GM11168 (cell line): ENCODE data around the gene LEMD1.

Experiments used
- in situ Hi-C: fragments of 300-500 bp; cut with MboI; formaldehyde crosslinking; loops from one replicate; pipeline ENCODE4 v1.12.0; 2022; ENCODE audit warnings: low sequenced_read_pairs; ENCODE audit not compliant: unreplicated experiment

The LEMD1 gene

DNA sequence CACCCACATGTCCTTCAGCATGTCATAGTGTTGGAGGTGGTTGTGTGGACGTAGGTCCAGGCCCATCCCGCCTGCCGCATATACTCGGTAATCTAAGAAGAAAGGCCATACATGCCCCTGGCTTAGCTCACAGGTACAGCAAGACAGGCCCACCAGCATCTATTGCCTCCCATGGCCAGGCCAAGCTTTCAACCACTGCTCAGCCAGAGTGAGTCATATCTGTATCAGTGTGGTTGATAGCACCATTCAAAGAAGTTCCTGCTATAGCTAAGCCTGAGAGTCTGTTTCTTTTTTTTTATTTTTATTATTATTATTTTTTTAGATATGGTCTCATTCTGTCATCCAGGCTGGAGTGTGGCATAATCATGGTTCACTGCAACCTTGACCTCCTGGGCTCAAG lies 82.1 kb downstream of the LEMD1 start:
- in situ Hi-C loops, result no loop called here

DNA sequence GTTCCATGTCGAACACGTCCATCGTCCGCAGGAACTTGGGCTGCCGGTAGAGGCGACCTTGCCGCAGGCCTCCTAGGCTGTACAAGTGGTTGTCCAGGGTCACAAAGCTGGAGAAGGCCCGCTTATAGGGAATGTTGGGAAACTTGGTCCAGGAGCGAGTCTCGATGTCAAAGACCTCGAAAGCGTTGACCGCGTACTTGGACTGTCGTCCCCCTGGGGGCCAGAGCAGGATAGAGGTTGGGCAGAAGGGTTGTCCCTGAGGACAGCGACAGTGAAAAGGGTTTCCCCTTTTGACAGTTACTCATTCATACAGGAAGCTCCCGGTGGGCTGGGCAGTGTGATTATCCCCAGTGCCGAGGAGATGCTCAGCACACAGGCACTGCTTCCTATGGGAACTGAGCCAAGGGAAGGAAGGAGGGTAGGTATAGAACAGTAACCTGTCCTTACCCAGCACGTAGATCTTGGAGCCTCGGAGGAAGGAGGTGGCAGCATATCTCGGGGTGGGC lies 82.6 kb downstream of the LEMD1 start:
- in situ Hi-C loops, result no loop called here

DNA sequence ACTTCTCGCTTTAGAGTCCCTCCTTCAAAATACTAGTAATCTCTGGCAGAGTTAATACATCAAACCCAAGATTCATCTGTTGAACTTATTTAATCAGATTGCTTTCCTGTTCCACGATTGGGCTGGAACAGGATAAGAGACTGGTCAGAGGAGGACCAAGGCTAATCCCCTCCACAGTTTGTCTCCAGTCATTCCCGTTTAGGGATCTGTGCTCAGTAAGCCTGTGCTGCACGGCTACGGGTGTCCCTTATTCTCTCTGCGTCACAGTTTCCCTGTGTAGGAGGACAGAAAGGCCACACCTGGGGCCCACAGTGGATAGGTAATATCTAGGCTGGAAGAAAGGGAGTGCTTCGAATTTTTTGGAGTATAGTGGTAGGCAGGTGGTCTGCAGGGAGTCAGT lies 83.8 kb downstream of the LEMD1 start:
- in situ Hi-C loops, result no loop called here

DNA sequence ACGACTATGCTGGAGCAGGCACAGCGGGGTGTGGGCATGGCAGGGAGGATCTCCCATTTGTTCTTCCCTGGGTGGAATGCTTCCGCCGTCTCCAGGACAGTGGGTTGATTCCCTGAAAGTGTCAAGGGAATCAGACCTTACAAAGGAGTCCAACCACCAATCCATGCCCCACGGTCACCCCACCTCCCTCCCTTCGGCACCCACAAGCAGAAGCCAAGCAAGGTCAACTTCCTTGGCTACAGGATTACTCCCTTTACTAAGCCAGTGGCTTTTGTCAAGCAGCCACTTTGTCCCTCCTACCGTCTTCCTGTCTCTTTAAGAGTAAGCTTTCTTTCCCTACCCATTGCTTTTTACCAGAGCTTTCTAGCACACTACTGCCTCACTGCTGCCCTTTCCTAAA lies 84.4 kb downstream of the LEMD1 start:
- in situ Hi-C loops, result no loop called here

DNA sequence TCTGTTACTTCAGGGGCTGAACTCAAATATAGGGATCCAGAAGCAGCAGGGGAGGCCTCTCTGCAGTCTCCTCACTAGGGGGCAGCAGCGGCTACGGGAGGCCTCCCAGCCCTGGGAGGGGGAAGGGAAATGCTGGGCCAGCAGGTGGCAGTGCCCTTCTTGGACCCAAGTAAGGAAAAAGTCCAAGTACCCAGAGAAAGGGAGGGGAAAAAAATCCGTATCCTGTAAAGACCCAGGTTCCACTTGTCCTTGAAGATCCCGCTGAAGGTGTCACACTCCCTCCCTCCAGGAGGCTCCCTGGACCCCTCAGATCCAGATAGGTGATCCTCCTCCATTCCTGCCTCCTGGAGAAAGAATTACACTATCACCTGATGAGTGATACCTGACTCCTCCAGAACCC lies 86.2 kb downstream of the LEMD1 start:
- in situ Hi-C loops, result no loop called here

DNA sequence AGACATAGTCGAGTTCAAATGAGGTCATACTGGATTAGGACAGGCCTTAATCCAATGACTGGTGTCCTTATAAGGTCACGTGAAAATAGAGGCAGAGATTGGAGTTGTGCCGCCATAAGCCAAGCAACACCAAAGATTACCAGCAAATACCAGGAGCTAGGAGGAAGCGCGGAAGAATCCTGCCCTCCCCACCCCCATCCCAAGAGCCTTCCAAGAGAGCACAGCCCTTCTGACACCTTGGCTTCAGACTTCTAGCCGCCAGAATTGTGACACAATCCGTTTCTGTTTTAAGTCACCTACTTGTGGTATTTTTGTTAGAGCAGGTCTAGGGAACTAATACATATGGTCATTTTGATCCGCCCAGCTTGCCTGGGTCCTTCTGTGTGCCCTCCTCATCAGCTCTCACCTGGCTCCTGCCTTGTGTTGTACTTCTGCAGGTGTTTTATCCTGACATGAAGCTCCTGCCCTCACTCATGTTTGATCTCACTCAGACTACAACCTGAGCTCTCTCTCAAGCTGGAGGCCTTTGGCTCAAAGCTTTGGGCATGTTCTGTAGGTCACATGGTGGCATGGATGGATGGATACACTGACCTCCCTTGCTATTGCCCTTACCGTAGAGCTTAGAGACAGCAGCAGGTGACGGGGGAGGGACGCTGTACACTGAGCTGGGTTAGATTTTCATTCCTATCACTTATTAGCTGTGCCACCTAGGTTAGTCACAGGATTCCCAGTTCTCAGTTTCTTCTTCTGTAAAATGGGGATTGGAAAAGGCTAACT lies 89.7 kb downstream of the LEMD1 start:
- in situ Hi-C loops, result no loop called here
